Pancreas (tissue), 10 donors: Measurements from ENCODE around the gene FAXDC2. TPM values are rescaled to one million over a fixed set of nuclear protein-coding genes. Genes with fewer than 3 reads are reported as not detected.

ENCODE experiments used
- ATAC-seq, 4 donors: fragments of 200-7000 bp; cut with Tn5 transposase; one replicate each; pipeline versions ENCODE4 v1.8.0 to v1.9.1; 2020; ENCODE audit warnings: mild to moderate bottlenecking in 4 of 4, moderate library complexity in 4 of 4
- DNase-seq, 6 donors: peaks; one replicate each; pipeline ENCODE4 v3.0.0-alpha.2; 2020
- FAIRE-seq: peaks from 2 replicates; lab custom pipeline; 2012; peaks lifted over from hg19 to GRCh38; lab: Jason Lieb, UNC
- H3K27ac ChIP-seq, 4 donors: fragments of 200-600 bp; sonication (generic); 1 replicate in 3 of 4; 2 replicates in 1 of 4; pipeline versions ENCODE4 v1.5.0 to v1.8.0; 2020
- H3K27me3 ChIP-seq, 4 donors: fragments of 200-600 bp; one replicate each; pipeline ENCODE4 v1.8.0; 2021
- H3K36me3 ChIP-seq, 3 donors: fragments of 200-600 bp; sonication (generic) in 1 of 3; one replicate each; pipeline versions ENCODE4 v1.5.0 to v1.8.0; 2020 to 2021
- H3K4me1 ChIP-seq, 3 donors: fragments of 200-600 bp; one replicate each; pipeline ENCODE4 v1.8.0; 2021
- H3K4me3 ChIP-seq, 4 donors: fragments of 200-600 bp; sonication (generic) in 2 of 4; one replicate each; pipeline versions ENCODE4 v1.5.0 to v1.8.0; 2020 to 2021
- H3K9me3 ChIP-seq, 4 donors: fragments of 200-600 bp; one replicate each; pipeline ENCODE4 v1.8.0; 2021
- CTCF ChIP-seq, 4 donors: fragments of 200-600 bp; sonication (generic) in 3 of 4; IDR thresholded peaks; one replicate each; pipeline versions ENCODE4 v1.5.0 to v1.8.0; 2021; ENCODE audit warnings: antibody characterized with exemption in 4 of 4
- WGBS, 2 donors: extraction: QIAGEN DNeasy Blood & Tissue Kit; methylation state at CpG; one replicate each; pipeline ENCODE4 v1.1.7; 2013; 5-methylcytosine and 5-hydroxymethylcytosine counted together
- intact Hi-C, 3 donors: fragments of 100-400 bp; cut with DNase I; formaldehyde crosslinking; loops; one replicate each; pipeline versions ENCODE4 v1.11.1 to v1.14.2; 2022
- polyA plus RNA-seq, 2 donors: library from polyadenylated mRNA; stranded (reverse); fragments of 200-250 nt; gene quantifications; one replicate each; pipeline ENCODE4 v1.2.3, GENCODE V29; 2013
- total RNA-seq, 6 donors: library from RNA; stranded (reverse); fragmentation: NEBNext Ultra II Directional in 4 of 6; extraction: Animal tissue kit (Norgen Biotek cat#: 25700) in 4 of 6; gene quantifications; one replicate each; pipeline versions ENCODE4 v1.2.1 to v1.2.4, GENCODE V29; 2021 to 2023
- donor health status: healthy with polysubstance abuse.
- donor health status: DM: no; HTN: no; CAD: no; lungs with moderate emphysema.
- donor health status: DM: no; HTN: no; CAD: no.
- donor health status: control.
- donor health status: control.
- donor health status: Bipolar disorder and iron deficiency.
- donor health status: DM: yes; HTN: yes; CAD: no.
- donor health status: DM: no; HTN: no; CAD: no.
- donor health status: DM: no; HTN: no; CAD: no.
- donor health status: DM: yes; HTN: yes; CAD: no.

The FAXDC2 gene
- total and polyA plus RNA-seq, 8 donors, result 2.0 to 11.8 (median 4.7) TPM

- FAIRE-seq (no peak), DNase-seq (no peak), ATAC-seq (peak in 2 of 4 donors; percentile 14 to 27)
- WGBS, 2 donors, result 29 to 39% methylated on average over 1 of the region's 1 CpG
- H3K27me3 ChIP-seq, result no peaks in the 10 kb centered on the region
- H3K4me1 ChIP-seq, result peaks cover 50 to 58% (median 54%) of the 10 kb centered on the region in 3 donors
- H3K27ac ChIP-seq, result peak overlapping the region in 1 of 4 donors; percentile 8
- H3K4me3 ChIP-seq, result no peak overlapping the region
- no peaks in the 10 kb centered on the region for H3K9me3 ChIP-seq
- intact Hi-C loops, result no loop called here
- no peak for TF ChIP-seq CTCF (IDR thresholded peaks at IDR 0.05)
- H3K36me3 ChIP-seq, result no peaks in the 10 kb centered on the region
Measured at GRCh38 chr5:154782812-154783592, 67.4 kb downstream of the FAXDC2 start.

- H3K4me1 ChIP-seq, result peaks cover 50 to 54% (median 54%) of the 10 kb centered on the region in 3 donors
Measured at GRCh38 chr5:154782326-154782725, 68.1 kb downstream of the FAXDC2 start.

GRCh38 chr5:154780128-154780527 lies 70.3 kb downstream of the FAXDC2 start:
- no peak for DNase-seq
- FAIRE-seq, result no peak

More at GRCh38 chr5:154782326-154782725, 68.1 kb downstream of the FAXDC2 start:
- no peaks in the 10 kb centered on the region for H3K36me3 ChIP-seq
- WGBS, 2 donors, result 29 to 43% methylated on average over 4 of the region's 4 CpGs
- H3K4me3 ChIP-seq, result no peak overlapping the region
- intact Hi-C loops, result no loop called here
- peak in 3 of 4 donors; percentile 33 to 72 (median 51) for ATAC-seq
- no peak for TF ChIP-seq CTCF (IDR thresholded peaks at IDR 0.05)
- no peaks in the 10 kb centered on the region for H3K9me3 ChIP-seq
- DNase-seq, result peak in 2 of 6 donors; percentile 38 to 49
- H3K27me3 ChIP-seq, result no peaks in the 10 kb centered on the region
- FAIRE-seq, result no peak
- H3K27ac ChIP-seq, result no peak overlapping the region

GRCh38 chr5:154779105-154779504 lies 71.3 kb downstream of the FAXDC2 start:
- Histone ChIP-seq H3K4me1 (peaks cover 29 to 47% (median 41%) of the 10 kb centered on the region in 3 donors), H3K27me3 (no peaks in the 10 kb centered on the region), H3K9me3 (no peaks in the 10 kb centered on the region), H3K36me3 (no peaks in the 10 kb centered on the region), H3K4me3 (no peak overlapping the region), H3K27ac (no peak overlapping the region)
- no peak for FAIRE-seq
- no peak for TF ChIP-seq CTCF (IDR thresholded peaks at IDR 0.05)
- intact Hi-C loops, result no loop called here
- no peak for DNase-seq
- 78 to 82% methylated on average over 4 of the region's 4 CpGs for WGBS, 2 donors
- ATAC-seq, result no peak

More at GRCh38 chr5:154780128-154780527, 70.3 kb downstream of the FAXDC2 start:
- ATAC-seq, result no peak
- TF ChIP-seq CTCF (IDR thresholded peaks at IDR 0.05), result no peak
- Histone ChIP-seq H3K27me3 (no peaks in the 10 kb centered on the region), H3K36me3 (no peaks in the 10 kb centered on the region), H3K4me3 (no peak overlapping the region), H3K27ac (no peak overlapping the region), H3K9me3 (no peaks in the 10 kb centered on the region), H3K4me1 (peaks cover 40 to 45% (median 43%) of the 10 kb centered on the region in 3 donors)
- intact Hi-C loops, result no loop called here
- WGBS, 2 donors, result 76 to 77% methylated on average over 1 of the region's 1 CpG

- no peaks in the 10 kb centered on the region for H3K9me3 ChIP-seq
- no peak overlapping the region for H3K27ac ChIP-seq
- DNase-seq (no peak), ATAC-seq (no peak), FAIRE-seq (no peak)
- no peaks in the 10 kb centered on the region for H3K27me3 ChIP-seq
- WGBS, 2 donors, result 87% methylated on average over 2 of the region's 2 CpGs
- no peaks in the 10 kb centered on the region for H3K36me3 ChIP-seq
- no peak for TF ChIP-seq CTCF (IDR thresholded peaks at IDR 0.05)
- peaks cover 28 to 47% (median 41%) of the 10 kb centered on the region in 3 donors for H3K4me1 ChIP-seq
- intact Hi-C loops, result no loop called here
- no peak overlapping the region for H3K4me3 ChIP-seq
Measured at GRCh38 chr5:154778534-154778933, 71.9 kb downstream of the FAXDC2 start.
